Measurements from ENCODE around the gene USP9X.
"Not testable (repeated sequence)": the region's sequence is repeated elsewhere in the genome, so short reads cannot be mapped to it uniquely, and the experiment has no call there.

DNA sequence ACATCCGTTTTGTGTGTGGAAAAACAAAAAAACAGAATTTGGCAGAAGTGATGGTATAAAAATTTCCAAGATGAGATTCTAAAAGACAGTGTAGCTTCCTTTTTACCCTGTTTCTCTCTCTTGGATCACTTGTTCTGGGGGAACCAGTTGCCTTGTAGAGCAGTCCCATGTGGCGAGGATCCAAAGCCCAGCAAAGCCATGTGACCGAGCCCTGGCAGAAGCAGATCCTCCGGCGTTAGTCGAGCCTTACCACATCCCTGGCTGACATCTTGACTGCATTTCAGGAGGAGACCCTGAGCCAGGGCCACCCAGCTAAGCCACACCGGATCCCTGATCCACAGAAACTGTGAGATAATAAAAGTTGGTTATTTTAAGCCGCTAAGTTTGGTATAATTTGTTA, 22.0 kb upstream of the USP9X start:
- TF ChIP-seq POLR2A (IDR thresholded peaks at IDR 0.05; ENCODE audit: low read depth, low read length); TAF1 (IDR thresholded peaks at IDR 0.05; ENCODE audit: borderline replicate concordance, low read depth, low read length); POLR2AphosphoS5 (IDR thresholded peaks at IDR 0.05; ENCODE audit: low read depth, low read length): not testable (repeated sequence)

All from GM12892 (cell line).